IMR-90 (cell line): ENCODE measurements around the gene PCYT1B.

ENCODE experiments used
- FOS ChIP-seq: fragments of 150-350 bp; IDR thresholded peaks from 2 replicates; pipeline ENCODE4 v1.6.1; 2016; ENCODE audit warnings: low read depth, low read length
- RCOR1 ChIP-seq: IDR thresholded peaks from 2 replicates; pipeline ENCODE4 v1.6.1; 2012; ENCODE audit warnings: mild to moderate bottlenecking, low read length, improper control_type of control experiment; ENCODE audit not compliant: insufficient replicate concordance

GRCh38 chrX:24536551-24536950, 110.6 kb downstream of the PCYT1B start:
- TF ChIP-seq FOS (no peak), RCOR1 (no peak)
